Endothelial cell (in vitro differentiated cells): ENCODE results near the gene HIPK4. TPM values are rescaled to one million over a fixed set of nuclear protein-coding genes. Genes with fewer than 3 reads are reported as not detected.
A peak's percentile ranks its signal among the peaks of the same experiment; 100 is the strongest.
"Not testable (repeated sequence)": the region's sequence is repeated elsewhere in the genome, so short reads cannot be mapped to it uniquely, and the experiment has no call there.

Experiments used
- DNase-seq: peaks from one replicate; pipeline ENCODE4 v3.0.0; 2021; ENCODE audit warnings: low spot score
- H3K27ac Mint-ChIP-seq: one replicate; pipeline ENCODE4 v1.8.0; 2021; ENCODE audit warnings: mixed read lengths, inconsistent platforms; ENCODE audit not compliant: unreplicated experiment
- H3K27me3 Mint-ChIP-seq: one replicate; pipeline ENCODE4 v1.8.0; 2021; ENCODE audit warnings: mild to moderate bottlenecking, moderate library complexity, mixed read lengths, inconsistent platforms; ENCODE audit not compliant: unreplicated experiment
- H3K36me3 Mint-ChIP-seq: one replicate; pipeline ENCODE4 v1.8.0; 2021; ENCODE audit warnings: mild to moderate bottlenecking, low read depth, mixed read lengths, inconsistent platforms; ENCODE audit not compliant: unreplicated experiment
- H3K4me1 Mint-ChIP-seq: one replicate; pipeline ENCODE4 v1.8.0; 2021; ENCODE audit warnings: mild to moderate bottlenecking, mixed read lengths, inconsistent platforms; ENCODE audit not compliant: unreplicated experiment
- H3K4me3 Mint-ChIP-seq: one replicate; pipeline ENCODE4 v1.8.0; 2021; ENCODE audit warnings: mild to moderate bottlenecking, mixed read lengths, inconsistent platforms; ENCODE audit not compliant: unreplicated experiment
- H3K9me3 Mint-ChIP-seq: one replicate; pipeline ENCODE4 v1.8.0; 2021; ENCODE audit warnings: mixed read lengths, inconsistent platforms; ENCODE audit not compliant: unreplicated experiment
- CTCF ChIP-seq: fragments of 200-600 bp; sonication (generic); IDR thresholded peaks from one replicate; pipeline ENCODE4 v1.5.0; 2021; ENCODE audit warnings: antibody characterized with exemption; ENCODE audit not compliant: unreplicated experiment
- total RNA-seq: library from RNA; stranded (reverse); fragmentation: NEBNext Ultra II Directional; extraction: Animal tissue kit (Norgen Biotek cat#: 25700); gene quantifications from one replicate; pipeline ENCODE4 v1.2.1, GENCODE V29; 2021; ENCODE audit not compliant: unreplicated experiment

The HIPK4 gene
- total RNA-seq, 1 donor from 2014 or later = not detected

- Mint-ChIP-seq H3K36me3 (peaks cover 32% of the 10 kb centered on the region), H3K4me3 (no peak overlapping the region), H3K9me3 (no peaks in the 10 kb centered on the region), H3K4me1 (peaks cover 29% of the 10 kb centered on the region), H3K27me3 (peaks cover 15% of the 10 kb centered on the region), H3K27ac (no peak overlapping the region)
- TF ChIP-seq CTCF = no peak
- DNase-seq = no peak
Measured at GRCh38 chr19:40371802-40372122, 18.2 kb downstream of the HIPK4 start.

- no peak for DNase-seq
- Mint-ChIP-seq H3K27ac (peak overlapping the region; percentile 30), H3K36me3 (peaks cover 30% of the 10 kb centered on the region), H3K9me3 (no peaks in the 10 kb centered on the region), H3K4me3 (no peak overlapping the region), H3K4me1 (peaks cover 29% of the 10 kb centered on the region), H3K27me3 (peaks cover 14% of the 10 kb centered on the region)
- no peak for TF ChIP-seq CTCF
Measured at GRCh38 chr19:40370997-40371801, 18.8 kb downstream of the HIPK4 start.

- not testable (repeated sequence) for DNase-seq, H3K9me3 Mint-ChIP-seq, H3K27ac Mint-ChIP-seq
- H3K4me3 Mint-ChIP-seq = peak overlapping the region; percentile 63
- H3K27me3 Mint-ChIP-seq = peaks cover 13% of the 10 kb centered on the region
- H3K4me1 Mint-ChIP-seq = peaks cover 25% of the 10 kb centered on the region
- H3K36me3 Mint-ChIP-seq = peaks cover 30% of the 10 kb centered on the region
Measured at GRCh38 chr19:40370253-40370652, 19.7 kb downstream of the HIPK4 start.

- DNase-seq = no peak
- TF ChIP-seq CTCF = no peak
- H3K4me3 Mint-ChIP-seq = peak overlapping the region; percentile 63
- H3K9me3 Mint-ChIP-seq = no peaks in the 10 kb centered on the region
- peaks cover 11% of the 10 kb centered on the region for H3K27me3 Mint-ChIP-seq
- H3K27ac Mint-ChIP-seq = no peak overlapping the region
- H3K4me1 Mint-ChIP-seq = peaks cover 22% of the 10 kb centered on the region
- H3K36me3 Mint-ChIP-seq = peaks cover 32% of the 10 kb centered on the region
Measured at GRCh38 chr19:40369797-40370196, 20.2 kb downstream of the HIPK4 start.

GRCh38 chr19:40367577-40368434 is 22.2 kb downstream of the HIPK4 start:
- Mint-ChIP-seq H3K4me1 (peaks cover 18% of the 10 kb centered on the region), H3K27ac (no peak overlapping the region), H3K36me3 (peaks cover 25% of the 10 kb centered on the region), H3K9me3 (no peaks in the 10 kb centered on the region), H3K4me3 (no peak overlapping the region), H3K27me3 (peaks cover 8% of the 10 kb centered on the region)
- TF ChIP-seq CTCF = no peak
- DNase-seq = no peak
